ENCODE data around the gene PREX1. TPM values are rescaled to one million over a fixed set of nuclear protein-coding genes. Genes with fewer than 3 reads are reported as not detected.

The PREX1 gene
- total RNA-seq, 2 donors from 2014 or later = 96.1 to 111 TPM

- Mint-ChIP-seq H3K36me3 (ENCODE audit: low read depth) (peaks cover 54% of the 10 kb centered on the region), H3K27me3 (no peaks in the 10 kb centered on the region), H3K9me3 (no peaks in the 10 kb centered on the region), H3K4me3 (no peak overlapping the region), H3K27ac (peak overlapping the region; percentile 84), H3K4me1 (peaks cover 7% of the 10 kb centered on the region)
- ATAC-seq (replicated peaks) = no peak
Measured at GRCh38 chr20:48687117-48687800, 140.5 kb downstream of the PREX1 start.

DNA sequence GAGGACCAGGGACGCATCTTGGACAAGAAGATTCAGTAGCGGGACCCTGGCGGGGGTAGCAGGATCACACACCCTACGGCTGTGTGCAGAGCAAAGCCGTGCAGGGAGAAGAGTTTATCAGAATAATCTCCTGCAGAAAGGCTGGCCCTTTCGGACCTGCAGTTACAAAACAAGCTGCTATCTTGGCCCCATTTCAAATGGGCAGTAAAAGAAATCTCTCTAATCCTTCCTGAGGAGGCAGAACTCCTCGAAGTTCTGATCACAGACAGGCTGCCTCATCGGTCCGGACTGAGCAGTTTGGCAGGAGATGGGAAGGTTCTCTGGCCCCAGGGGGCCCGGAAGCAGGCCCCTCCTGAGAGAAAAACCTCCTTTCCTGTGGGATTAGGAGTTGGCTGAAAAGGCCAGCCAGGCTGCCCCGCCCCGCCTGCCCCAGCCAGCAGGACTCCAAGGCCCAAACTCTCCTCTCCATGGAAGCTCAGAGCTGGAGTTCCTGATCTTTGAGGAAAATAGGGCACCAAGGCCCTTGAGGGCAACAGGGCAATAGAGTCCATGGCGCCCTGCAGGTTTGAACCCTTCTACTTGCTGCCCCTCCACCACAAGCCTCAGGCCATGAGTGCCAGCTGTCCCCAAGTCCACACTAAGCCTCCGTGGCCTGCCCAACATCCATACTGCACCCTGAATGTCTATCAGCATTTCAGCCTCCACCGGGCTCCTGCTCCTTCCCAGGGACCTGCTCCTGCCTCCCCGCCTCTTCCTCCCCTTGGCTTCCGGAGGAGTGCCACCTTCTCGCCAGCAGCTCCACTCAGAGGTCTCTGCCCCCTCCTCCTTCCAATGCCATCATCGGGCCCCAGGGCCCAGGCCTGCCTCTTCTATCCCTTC is 141.3 kb downstream of the PREX1 start:
- Mint-ChIP-seq H3K4me3 (no peak overlapping the region), H3K9me3 (no peaks in the 10 kb centered on the region), H3K27me3 (no peaks in the 10 kb centered on the region), H3K27ac (peak overlapping the region; percentile 84), H3K4me1 (peaks cover 7% of the 10 kb centered on the region), H3K36me3 (ENCODE audit: low read depth) (peaks cover 46% of the 10 kb centered on the region)
- no peak for ATAC-seq (replicated peaks)

DNA sequence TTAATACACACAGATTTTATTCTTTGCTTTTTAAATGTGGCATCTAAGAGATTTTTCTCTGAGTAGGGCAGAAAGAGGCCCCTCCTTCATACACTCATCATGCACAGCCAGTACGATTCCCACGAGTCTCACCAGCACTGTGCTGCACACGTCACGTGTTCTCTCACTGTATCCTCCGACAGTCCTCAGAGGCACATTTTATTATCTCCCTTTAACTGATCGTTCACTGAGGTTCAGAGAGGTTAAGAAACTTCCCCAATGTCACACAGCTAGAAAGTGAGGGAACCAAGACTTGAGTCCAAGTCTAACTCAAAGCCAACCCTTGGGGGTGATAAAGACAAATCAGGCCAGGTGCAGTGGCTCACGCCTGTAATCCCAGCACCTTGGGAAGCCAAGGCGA is 142.5 kb downstream of the PREX1 start:
- Mint-ChIP-seq H3K27ac (peak overlapping the region; percentile 72), H3K36me3 (ENCODE audit: low read depth) (peaks cover 36% of the 10 kb centered on the region), H3K4me1 (peaks cover 7% of the 10 kb centered on the region), H3K9me3 (no peaks in the 10 kb centered on the region), H3K4me3 (no peak overlapping the region), H3K27me3 (no peaks in the 10 kb centered on the region)
- ATAC-seq (replicated peaks) = no peak

- Mint-ChIP-seq H3K9me3 (no peaks in the 10 kb centered on the region), H3K27me3 (no peaks in the 10 kb centered on the region), H3K4me1 (peaks cover 2% of the 10 kb centered on the region), H3K36me3 (ENCODE audit: low read depth) (peaks cover 30% of the 10 kb centered on the region), H3K27ac (peak overlapping the region; percentile 41), H3K4me3 (no peak overlapping the region)
- ATAC-seq (replicated peaks) = no peak
Measured at GRCh38 chr20:48684501-48685041, 143.2 kb downstream of the PREX1 start.

DNA sequence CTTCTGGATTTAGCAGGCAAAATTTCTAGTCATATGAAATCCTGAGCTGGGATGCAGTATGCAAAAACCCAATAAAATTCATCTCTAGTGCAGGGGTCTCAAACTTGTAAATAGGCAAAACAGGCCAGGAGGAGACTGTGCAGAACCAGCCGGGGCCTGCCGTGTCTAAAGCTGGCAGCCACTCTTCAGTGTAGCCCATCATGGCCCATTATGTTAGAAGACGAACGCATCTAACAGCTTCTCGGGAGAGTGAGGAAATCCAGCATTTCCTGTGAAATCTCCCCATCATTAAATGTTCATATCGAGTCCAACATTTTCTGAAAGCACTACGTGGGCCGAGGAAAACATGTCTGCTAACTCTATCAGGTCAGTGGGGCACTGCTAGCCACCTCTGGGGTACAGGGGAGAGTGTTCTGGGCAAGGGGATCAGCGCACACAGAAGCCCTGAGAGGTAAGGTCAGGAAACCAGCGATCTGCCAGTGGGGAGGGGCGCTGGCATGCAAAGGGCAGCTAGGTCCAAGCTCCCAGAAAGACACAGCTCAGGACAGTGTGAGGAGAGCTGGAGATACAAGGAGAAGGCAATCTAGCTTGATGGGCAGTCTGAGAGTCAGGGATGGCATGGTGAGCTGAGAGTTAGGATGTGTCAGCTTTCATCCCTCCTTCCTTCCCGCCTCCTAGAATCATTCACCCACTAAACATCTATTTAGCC is 144.2 kb downstream of the PREX1 start:
- peaks cover 7% of the 10 kb centered on the region for H3K4me1 Mint-ChIP-seq
- H3K4me3 Mint-ChIP-seq = no peak overlapping the region
- no peaks in the 10 kb centered on the region for H3K9me3 Mint-ChIP-seq
- H3K36me3 Mint-ChIP-seq (ENCODE audit: low read depth) = peaks cover 20% of the 10 kb centered on the region
- ATAC-seq (replicated peaks) = no peak
- H3K27me3 Mint-ChIP-seq = no peaks in the 10 kb centered on the region
- peak overlapping the region; percentile 41 for H3K27ac Mint-ChIP-seq

GRCh38 chr20:48682529-48683363 is 145.1 kb downstream of the PREX1 start:
- no peak overlapping the region for H3K4me3 Mint-ChIP-seq
- H3K36me3 Mint-ChIP-seq (ENCODE audit: low read depth) = peaks cover 11% of the 10 kb centered on the region
- no peak overlapping the region for H3K27ac Mint-ChIP-seq
- peaks cover 8% of the 10 kb centered on the region for H3K4me1 Mint-ChIP-seq
- no peaks in the 10 kb centered on the region for H3K27me3 Mint-ChIP-seq
- no peaks in the 10 kb centered on the region for H3K9me3 Mint-ChIP-seq
- no peak for ATAC-seq (replicated peaks)

- no peaks in the 10 kb centered on the region for H3K27me3 Mint-ChIP-seq
- ATAC-seq (replicated peaks) = peak; percentile 56
- no peaks in the 10 kb centered on the region for H3K9me3 Mint-ChIP-seq
- peaks cover 8% of the 10 kb centered on the region for H3K4me1 Mint-ChIP-seq
- H3K36me3 Mint-ChIP-seq (ENCODE audit: low read depth) = peaks cover 4% of the 10 kb centered on the region
- H3K27ac Mint-ChIP-seq = no peak overlapping the region
- H3K4me3 Mint-ChIP-seq = no peak overlapping the region
Measured at GRCh38 chr20:48681873-48682426, 145.8 kb downstream of the PREX1 start.

DNA sequence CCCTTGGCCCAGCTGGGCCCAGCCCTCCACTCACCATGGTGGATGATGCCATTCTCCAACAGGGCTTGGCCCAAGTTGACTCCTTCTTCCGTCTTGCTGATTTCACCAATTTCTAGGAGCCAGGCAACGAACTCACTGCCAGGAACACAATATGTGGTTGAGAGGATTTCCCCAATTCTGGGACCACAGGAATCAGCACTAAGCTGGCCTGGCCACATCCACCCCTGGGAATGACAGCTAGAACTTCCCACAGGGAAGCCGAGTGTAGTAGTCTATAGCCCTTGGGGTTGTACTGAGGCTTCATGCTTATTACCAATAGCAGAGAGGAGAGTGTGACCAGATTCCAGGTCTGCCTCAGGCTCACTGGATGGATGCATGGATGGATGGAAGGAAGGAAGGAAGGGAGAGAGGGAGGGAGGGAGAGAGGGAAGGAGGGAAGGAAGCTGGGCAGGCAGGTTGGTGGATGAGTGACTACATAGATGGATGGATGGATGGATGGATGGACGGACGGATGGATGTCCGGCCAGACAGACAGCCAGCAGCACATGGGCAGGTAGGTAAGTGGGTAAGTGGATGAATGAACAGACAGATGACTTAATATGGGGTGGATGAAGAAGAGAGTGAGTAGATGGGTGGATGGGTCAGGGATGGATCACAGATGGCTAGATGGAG is 146.5 kb downstream of the PREX1 start:
- H3K27ac Mint-ChIP-seq = no peak overlapping the region
- H3K4me1 Mint-ChIP-seq = peaks cover 8% of the 10 kb centered on the region
- H3K27me3 Mint-ChIP-seq = no peaks in the 10 kb centered on the region
- no peaks in the 10 kb centered on the region for H3K9me3 Mint-ChIP-seq
- H3K4me3 Mint-ChIP-seq = no peak overlapping the region
- ATAC-seq (replicated peaks) = no peak
- H3K36me3 Mint-ChIP-seq (ENCODE audit: low read depth) = no peaks in the 10 kb centered on the region

DNA sequence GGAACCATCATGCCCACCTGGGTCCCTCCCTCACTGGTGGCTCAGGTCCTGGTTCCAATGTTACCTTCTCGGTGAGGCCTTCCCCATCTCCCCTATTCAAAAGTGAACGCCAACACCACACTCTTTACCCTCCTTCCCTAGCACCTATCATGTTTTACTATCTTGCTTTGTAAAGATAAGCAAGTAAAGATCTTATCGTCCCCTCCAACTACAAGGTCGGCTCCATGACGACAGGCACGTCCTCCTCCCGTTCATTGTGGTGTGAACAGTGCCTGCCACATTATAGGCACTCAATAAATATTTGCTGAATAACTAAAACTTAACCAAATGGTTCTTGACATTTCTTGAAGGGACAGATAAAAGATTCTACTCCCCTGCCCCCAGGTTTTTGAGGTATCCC is 147.1 kb downstream of the PREX1 start:
- Mint-ChIP-seq H3K27ac (no peak overlapping the region), H3K4me3 (no peak overlapping the region), H3K27me3 (no peaks in the 10 kb centered on the region), H3K4me1 (peaks cover 8% of the 10 kb centered on the region), H3K9me3 (no peaks in the 10 kb centered on the region), H3K36me3 (ENCODE audit: low read depth) (no peaks in the 10 kb centered on the region)
- no peak for ATAC-seq (replicated peaks)

GRCh38 chr20:48679599-48679998 is 148.2 kb downstream of the PREX1 start:
- peaks cover 8% of the 10 kb centered on the region for H3K4me1 Mint-ChIP-seq
- H3K9me3 Mint-ChIP-seq = no peaks in the 10 kb centered on the region
- peak overlapping the region; percentile 90 for H3K27ac Mint-ChIP-seq
- no peaks in the 10 kb centered on the region for H3K36me3 Mint-ChIP-seq (ENCODE audit: low read depth)
- no peak for ATAC-seq (replicated peaks)
- no peaks in the 10 kb centered on the region for H3K27me3 Mint-ChIP-seq
- no peak overlapping the region for H3K4me3 Mint-ChIP-seq

DNA sequence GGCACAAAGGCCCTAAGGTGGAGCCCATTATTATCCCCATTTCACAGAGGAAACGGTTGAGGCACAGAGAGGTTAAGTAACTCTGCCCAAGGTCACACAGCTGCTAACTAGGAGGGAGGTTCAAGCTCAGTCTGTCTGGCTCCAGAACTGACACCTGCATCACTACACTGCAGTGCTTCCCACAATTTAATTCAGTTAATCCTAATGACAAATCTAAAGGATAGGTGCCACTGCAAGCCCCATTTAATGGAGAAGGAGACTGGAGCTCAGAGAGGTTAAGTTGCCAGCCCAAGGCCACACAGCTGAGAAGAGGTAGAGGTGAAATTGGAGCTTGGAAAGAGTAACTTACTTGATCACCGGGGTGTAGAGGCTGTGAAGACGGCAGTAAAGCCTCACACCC is 148.8 kb downstream of the PREX1 start:
- no peaks in the 10 kb centered on the region for H3K27me3 Mint-ChIP-seq
- ATAC-seq (replicated peaks) = no peak
- no peaks in the 10 kb centered on the region for H3K9me3 Mint-ChIP-seq
- H3K4me3 Mint-ChIP-seq = no peak overlapping the region
- peak overlapping the region; percentile 90 for H3K27ac Mint-ChIP-seq
- no peaks in the 10 kb centered on the region for H3K36me3 Mint-ChIP-seq (ENCODE audit: low read depth)
- peaks cover 8% of the 10 kb centered on the region for H3K4me1 Mint-ChIP-seq

DNA sequence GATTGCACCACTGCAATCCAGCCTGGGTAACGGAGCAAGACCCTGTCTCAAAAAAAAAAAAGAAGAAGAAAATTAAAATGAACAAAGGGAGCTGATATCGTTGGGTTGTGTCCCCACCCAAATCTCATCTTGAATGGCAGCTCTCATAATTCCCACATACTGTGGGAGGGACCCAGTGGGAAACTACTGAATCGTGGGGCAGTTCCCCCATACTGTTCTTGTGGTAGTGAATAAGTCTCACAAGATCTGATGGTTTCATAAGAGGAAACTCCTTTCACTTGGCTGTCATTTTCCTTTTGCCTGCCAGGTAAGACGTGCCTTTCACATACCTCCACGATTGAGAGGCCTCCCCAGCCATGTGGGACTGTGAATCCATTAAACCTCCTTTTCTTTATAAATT is 149.4 kb downstream of the PREX1 start:
- no peaks in the 10 kb centered on the region for H3K27me3 Mint-ChIP-seq
- no peaks in the 10 kb centered on the region for H3K36me3 Mint-ChIP-seq (ENCODE audit: low read depth)
- no peaks in the 10 kb centered on the region for H3K9me3 Mint-ChIP-seq
- H3K27ac Mint-ChIP-seq = peak overlapping the region; percentile 90
- H3K4me3 Mint-ChIP-seq = no peak overlapping the region
- no peak for ATAC-seq (replicated peaks)
- H3K4me1 Mint-ChIP-seq = peaks cover 11% of the 10 kb centered on the region

DNA sequence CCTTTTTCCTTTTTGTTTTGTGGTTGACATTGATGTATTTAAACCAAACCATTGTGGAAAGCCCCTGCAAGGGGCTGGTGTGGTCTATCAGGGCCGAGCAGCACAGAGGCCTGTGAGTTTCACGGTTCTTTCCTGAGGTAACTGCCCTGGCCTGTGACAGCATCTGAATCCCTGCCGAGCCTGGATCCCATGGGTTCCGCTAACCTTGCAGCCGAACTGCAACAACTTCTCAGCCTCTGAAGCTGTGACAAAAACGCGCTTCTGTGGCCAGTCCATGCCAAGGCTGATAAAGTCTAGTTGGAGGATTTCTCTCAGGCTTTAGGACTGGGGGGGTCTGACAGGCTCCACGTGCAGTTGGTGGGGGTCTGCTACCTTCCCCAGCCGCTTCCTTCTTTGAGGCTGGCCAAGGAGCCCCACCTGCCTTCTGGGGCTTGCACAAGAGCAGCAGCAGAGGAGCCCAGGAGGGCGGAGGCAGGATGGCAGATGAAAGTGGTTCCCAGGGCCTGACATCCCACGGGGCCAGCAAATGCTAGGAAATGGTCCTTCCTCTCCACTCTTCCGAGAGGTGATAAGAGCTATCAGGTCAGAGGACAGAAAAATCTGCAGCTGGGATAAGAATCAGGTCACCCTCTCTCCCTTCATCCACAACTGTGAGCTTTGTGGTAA is 150.9 kb downstream of the PREX1 start:
- Mint-ChIP-seq H3K27ac (peak overlapping the region; percentile 70), H3K36me3 (ENCODE audit: low read depth) (no peaks in the 10 kb centered on the region), H3K4me3 (no peak overlapping the region), H3K27me3 (no peaks in the 10 kb centered on the region), H3K9me3 (no peaks in the 10 kb centered on the region), H3K4me1 (peaks cover 22% of the 10 kb centered on the region)
- ATAC-seq (replicated peaks) = no peak
